Measurements from ENCODE around the gene ITSN2. TPM values are rescaled to one million over a fixed set of nuclear protein-coding genes. Genes with fewer than 3 reads are reported as not detected.

Gene ITSN2
- total RNA-seq, 2 experiments from 2014 or later: 72.0 to 77.2 TPM

Other genes starting within 250 kb of the ITSN2 start
- gene PFN4, start 237.2 kb downstream of the ITSN2 start, total RNA-seq: not detected
- 1 to 10 TPM; 5.4 to 9.3 TPM for gene FAM228B, start 237.1 kb downstream of the ITSN2 start, total RNA-seq
- not detected for gene FAM228A, start 185.5 kb downstream of the ITSN2 start, total RNA-seq
- 10 to 100 TPM; 24.4 to 26.2 TPM for gene NCOA1, start 130.7 kb upstream of the ITSN2 start, total RNA-seq